ENCODE measurements around the gene LSM8. TPM values are rescaled to one million over a fixed set of nuclear protein-coding genes. Genes with fewer than 3 reads are reported as not detected.

The LSM8 gene
- total RNA-seq, 3 donors from 2014 or later, result 34.7 to 52.3 (median 49.9) TPM

DNA sequence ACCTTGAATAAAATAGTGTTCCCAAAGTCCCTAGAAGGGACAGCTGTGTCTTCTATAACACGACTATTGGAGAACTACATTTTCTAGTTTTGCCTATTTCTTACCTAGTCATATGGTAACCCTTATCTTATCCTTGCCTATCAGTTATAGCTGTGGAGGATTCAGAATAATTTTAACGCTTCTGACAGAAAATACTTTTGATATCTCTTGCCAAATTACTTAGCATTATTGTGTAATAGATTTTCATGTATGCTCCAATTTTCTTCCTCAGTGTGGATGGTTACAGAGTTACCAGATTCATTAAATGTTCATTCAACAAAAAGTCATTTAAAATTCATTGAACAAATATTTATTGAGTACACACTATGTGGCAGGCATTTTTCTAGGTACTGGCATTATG is 34.6 kb upstream of the LSM8 start:
- Histone ChIP-seq H3K9me3 (no peaks in the 10 kb centered on the region), H3K36me3 (no peaks in the 10 kb centered on the region), H3K4me3 (no peak overlapping the region), H3K27ac (no peak overlapping the region), H3K27me3 (no peaks in the 10 kb centered on the region), H3K4me1 (no peaks in the 10 kb centered on the region)
- intact Hi-C loops (cut with DNase I; ENCODE audit: low total_unique reads), result no loop called here
- TF ChIP-seq POLR2AphosphoS5 (IDR thresholded peaks at IDR 0.05), result no peak
- TF ChIP-seq POLR2A (IDR thresholded peaks at IDR 0.05), result no peak
- TF ChIP-seq CTCF (IDR thresholded peaks at IDR 0.05), result no peak
- DNase-seq (ENCODE audit: low spot score in 2 of 2), result no peak

DNA sequence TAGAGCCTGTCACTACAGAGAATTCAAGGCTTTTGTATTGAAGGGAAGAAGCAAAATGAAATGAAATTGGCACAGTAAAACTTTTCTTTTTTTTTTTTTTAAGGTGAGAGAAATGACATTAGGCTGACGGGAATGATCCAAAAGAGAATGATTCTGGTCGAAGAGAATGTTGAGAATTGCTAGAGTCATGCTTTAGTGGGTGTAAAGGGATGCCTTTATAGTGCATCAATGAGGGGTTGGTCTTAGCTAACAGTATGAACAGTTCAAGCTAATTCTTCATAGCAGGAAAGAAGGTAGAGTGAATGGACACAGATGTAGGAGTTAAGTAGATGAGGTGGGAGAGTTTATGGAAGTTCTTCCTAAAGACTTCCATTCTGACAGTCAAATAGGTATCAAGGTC is 32.3 kb upstream of the LSM8 start:
- Histone ChIP-seq H3K27ac (no peak overlapping the region), H3K4me1 (no peaks in the 10 kb centered on the region), H3K4me3 (no peak overlapping the region), H3K27me3 (no peaks in the 10 kb centered on the region), H3K36me3 (no peaks in the 10 kb centered on the region), H3K9me3 (no peaks in the 10 kb centered on the region)
- DNase-seq (ENCODE audit: low spot score in 2 of 2), result no peak
- intact Hi-C loops (cut with DNase I; ENCODE audit: low total_unique reads), result no loop called here
- no peak for TF ChIP-seq CTCF (IDR thresholded peaks at IDR 0.05)
- no peak for TF ChIP-seq POLR2A (IDR thresholded peaks at IDR 0.05)
- no peak for TF ChIP-seq POLR2AphosphoS5 (IDR thresholded peaks at IDR 0.05)

GRCh38 chr7:118152149-118152548 is 31.8 kb upstream of the LSM8 start:
- DNase-seq (ENCODE audit: low spot score in 2 of 2), result no peak
- TF ChIP-seq POLR2A (IDR thresholded peaks at IDR 0.05) (no peak), POLR2AphosphoS5 (IDR thresholded peaks at IDR 0.05) (no peak), CTCF (IDR thresholded peaks at IDR 0.05) (no peak)
- intact Hi-C loops (cut with DNase I; ENCODE audit: low total_unique reads), result no loop called here
- H3K4me1 ChIP-seq, result no peaks in the 10 kb centered on the region
- H3K4me3 ChIP-seq, result no peak overlapping the region
- no peaks in the 10 kb centered on the region for H3K36me3 ChIP-seq
- H3K9me3 ChIP-seq, result no peaks in the 10 kb centered on the region
- no peaks in the 10 kb centered on the region for H3K27me3 ChIP-seq
- no peak overlapping the region for H3K27ac ChIP-seq

DNA sequence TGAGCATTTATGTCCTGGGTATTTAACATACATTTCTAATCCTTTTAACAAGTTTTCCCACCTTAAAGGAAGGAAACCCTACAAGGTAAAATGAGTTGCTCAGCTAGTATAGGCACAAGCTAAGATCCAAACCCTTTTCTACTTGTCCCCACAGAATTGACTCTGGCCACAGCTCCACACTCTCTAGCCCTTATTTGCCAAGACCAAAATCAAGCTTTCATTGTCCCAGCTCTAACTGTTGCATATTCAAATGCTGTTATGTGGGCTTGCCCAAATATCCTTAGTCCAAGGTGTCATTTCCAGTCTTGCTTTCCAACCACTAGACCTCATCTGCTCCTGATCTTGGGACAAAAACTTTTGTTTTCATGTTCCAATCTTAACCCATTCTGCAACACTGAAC is 31.3 kb upstream of the LSM8 start:
- Histone ChIP-seq H3K27me3 (no peaks in the 10 kb centered on the region), H3K36me3 (no peaks in the 10 kb centered on the region), H3K4me3 (no peak overlapping the region), H3K27ac (no peak overlapping the region), H3K4me1 (no peaks in the 10 kb centered on the region), H3K9me3 (no peaks in the 10 kb centered on the region)
- DNase-seq (ENCODE audit: low spot score in 2 of 2), result no peak
- TF ChIP-seq POLR2AphosphoS5 (IDR thresholded peaks at IDR 0.05) (no peak), POLR2A (IDR thresholded peaks at IDR 0.05) (no peak)
- intact Hi-C loops (cut with DNase I; ENCODE audit: low total_unique reads), result no loop called here

DNA sequence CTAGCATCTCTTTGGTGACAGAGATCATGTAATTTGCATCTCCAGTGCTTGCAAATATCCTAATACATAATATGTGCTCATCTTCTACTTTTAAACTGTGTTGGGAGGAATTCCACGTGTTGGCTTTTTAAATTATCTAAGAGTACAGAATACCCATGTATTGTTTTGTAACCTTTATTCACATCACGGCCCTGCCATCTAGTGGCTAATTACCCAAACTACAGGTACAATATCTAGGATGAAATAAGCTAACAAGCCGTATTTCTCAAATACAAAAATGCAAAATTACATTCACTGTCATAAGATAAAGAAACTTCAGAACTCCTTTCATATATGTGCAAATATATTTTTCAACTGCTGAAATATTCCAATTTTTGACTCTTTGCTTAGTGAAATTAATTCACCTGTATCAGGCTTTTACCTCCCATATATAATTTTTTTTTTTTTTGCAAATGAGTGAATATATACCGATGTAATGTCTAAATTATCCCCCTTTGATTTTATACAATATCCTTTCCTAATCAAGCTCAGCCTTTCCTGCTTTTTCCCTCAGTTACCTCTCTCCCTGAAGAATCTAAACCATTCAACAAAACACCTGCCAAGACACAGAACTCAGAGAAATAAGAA is 30.3 kb upstream of the LSM8 start:
- intact Hi-C loops (cut with DNase I; ENCODE audit: low total_unique reads), result no loop called here
- no peak for DNase-seq (ENCODE audit: low spot score in 2 of 2)
- no peak for TF ChIP-seq POLR2A (IDR thresholded peaks at IDR 0.05)
- peak; percentile 48 to 67 (median 62) for TF ChIP-seq CTCF (IDR thresholded peaks at IDR 0.05)

GRCh38 chr7:118158766-118159165 is 25.2 kb upstream of the LSM8 start:
- Histone ChIP-seq H3K27ac (no peak overlapping the region), H3K4me3 (no peak overlapping the region), H3K4me1 (no peaks in the 10 kb centered on the region), H3K9me3 (no peaks in the 10 kb centered on the region), H3K27me3 (no peaks in the 10 kb centered on the region), H3K36me3 (no peaks in the 10 kb centered on the region)
- TF ChIP-seq POLR2A (IDR thresholded peaks at IDR 0.05) (no peak), POLR2AphosphoS5 (IDR thresholded peaks at IDR 0.05) (no peak), CTCF (IDR thresholded peaks at IDR 0.05) (no peak)
- DNase-seq (ENCODE audit: low spot score in 2 of 2), result no peak
- intact Hi-C loops (cut with DNase I; ENCODE audit: low total_unique reads), result no loop called here

More for the DNA sequence above, 30.3 kb upstream of the LSM8 start:
- no peaks in the 10 kb centered on the region for H3K9me3 ChIP-seq
- H3K4me1 ChIP-seq, result no peaks in the 10 kb centered on the region
- H3K36me3 ChIP-seq, result no peaks in the 10 kb centered on the region
- no peak overlapping the region for H3K4me3 ChIP-seq
- H3K27me3 ChIP-seq, result no peaks in the 10 kb centered on the region
- no peak overlapping the region for H3K27ac ChIP-seq
